GM19372 (cell line): ENCODE results near the gene MAS1L.

ENCODE experiments used
- ATAC-seq: cut with Tn5 transposase; IDR thresholded peaks from one replicate; pipeline ENCODE4 v1.9.1; 2021; ENCODE audit warnings: mild to moderate bottlenecking, low read depth, moderate library complexity; ENCODE audit not compliant: unreplicated experiment

MAS1L gene

DNA sequence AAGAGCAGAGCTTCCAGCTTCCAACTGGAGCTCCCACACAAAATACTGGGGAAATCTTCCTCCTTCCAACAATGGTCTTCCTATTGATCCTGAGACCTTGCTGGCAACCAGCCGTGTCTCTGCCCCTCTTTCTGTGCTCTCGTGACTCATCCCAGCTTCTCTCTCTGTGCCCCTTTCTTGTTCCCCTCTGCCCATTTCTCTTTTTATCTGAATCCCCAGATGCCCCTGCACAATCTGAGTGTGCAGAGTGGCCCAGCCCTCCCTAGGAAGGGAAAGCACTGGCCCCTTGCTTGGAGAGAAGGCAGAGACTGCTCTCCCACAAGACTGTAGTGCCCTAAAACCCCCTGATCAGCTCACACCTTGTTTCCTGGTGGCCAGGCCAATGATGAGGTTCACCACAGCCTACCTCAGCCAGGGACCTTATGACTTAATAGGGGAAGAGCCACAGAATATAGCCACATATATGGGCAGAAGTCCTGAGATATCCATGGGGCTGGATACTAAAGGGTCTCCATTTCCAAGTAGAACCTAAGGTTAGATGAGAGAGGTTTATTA lies 23.1 kb upstream of the MAS1L start:
- no peak for ATAC-seq

GRCh38 chr6:29510202-29510601 lies 22.4 kb upstream of the MAS1L start:
- ATAC-seq, result no peak

DNA sequence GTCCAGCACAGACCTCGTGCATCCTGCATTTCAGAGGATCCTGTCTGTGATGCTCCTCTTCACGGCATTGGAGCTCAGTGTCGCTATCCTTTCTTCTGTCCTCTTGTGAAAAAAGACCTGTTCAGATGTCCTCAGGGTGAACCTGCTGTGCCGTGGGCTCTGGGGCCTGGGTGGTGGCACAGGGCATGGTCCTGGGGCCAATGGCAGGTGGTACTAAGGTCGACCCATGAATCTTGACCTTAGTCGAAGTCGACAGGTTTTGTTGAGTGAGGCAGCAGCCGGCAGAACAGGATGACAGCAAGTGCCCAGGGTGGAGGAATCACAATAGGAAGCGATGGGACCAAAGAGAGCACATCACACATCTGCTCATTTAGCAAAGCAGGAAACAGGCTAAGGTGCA lies 22.0 kb upstream of the MAS1L start:
- ATAC-seq, result no peak

- no peak for ATAC-seq
These were observed 21.5 kb upstream of the MAS1L start for GRCh38 chr6:29509239-29509638.

GRCh38 chr6:29507319-29507718 lies 19.6 kb upstream of the MAS1L start:
- ATAC-seq, result no peak

DNA sequence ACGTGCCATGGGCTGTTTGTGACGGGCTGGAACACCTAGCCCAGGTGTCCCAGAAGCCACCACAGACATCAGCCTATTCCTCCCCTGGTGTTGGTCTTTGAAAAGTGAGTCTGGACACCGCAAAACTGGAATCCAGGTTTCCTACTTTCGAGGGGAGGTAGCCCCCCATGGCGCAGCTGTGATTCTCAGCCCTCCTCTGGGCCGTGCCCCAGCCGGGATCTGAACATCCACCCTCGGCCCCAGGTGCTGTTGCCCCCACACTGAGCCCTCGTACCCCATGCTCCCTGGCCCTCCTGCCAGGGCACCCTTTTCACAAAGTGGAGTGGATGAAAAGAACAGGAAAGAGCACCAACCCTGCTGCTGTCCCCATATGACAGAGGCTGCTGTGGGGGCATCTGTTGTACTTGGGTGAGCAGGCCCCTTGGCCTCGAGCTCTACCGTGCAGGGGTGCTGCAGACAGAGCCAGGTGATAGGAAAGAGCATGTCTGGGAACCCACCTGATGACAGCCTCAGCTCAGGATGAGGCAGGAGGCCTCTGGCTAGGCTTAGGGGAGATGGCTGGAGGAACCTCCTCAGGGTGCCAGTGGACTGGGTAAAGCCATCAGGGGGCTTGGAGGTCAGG lies 18.8 kb upstream of the MAS1L start:
- ATAC-seq, result no peak

DNA sequence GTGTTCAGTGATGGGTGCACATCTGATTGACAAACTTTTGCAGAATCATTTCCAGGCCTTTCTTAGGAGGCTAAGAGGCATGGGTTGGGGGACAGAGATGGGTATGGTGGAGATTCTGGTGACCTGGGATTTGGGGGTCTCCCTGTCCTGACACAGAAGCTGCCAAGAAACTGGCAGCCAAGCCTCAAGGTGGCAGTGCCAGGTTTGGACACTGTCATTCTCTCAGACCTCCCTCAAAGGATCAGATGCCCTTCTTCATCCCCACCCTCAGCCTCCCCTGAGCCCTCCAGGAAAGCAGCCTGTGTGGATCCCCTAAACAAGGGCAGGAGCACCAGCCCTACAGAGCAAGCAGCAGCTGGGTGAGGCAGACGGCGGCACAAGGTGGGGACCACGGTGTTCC lies 18.1 kb upstream of the MAS1L start:
- ATAC-seq, result no peak

- ATAC-seq, result no peak
These were observed 17.2 kb upstream of the MAS1L start for GRCh38 chr6:29504961-29505360.

GRCh38 chr6:29502597-29502996 lies 14.8 kb upstream of the MAS1L start:
- ATAC-seq, result no peak

DNA sequence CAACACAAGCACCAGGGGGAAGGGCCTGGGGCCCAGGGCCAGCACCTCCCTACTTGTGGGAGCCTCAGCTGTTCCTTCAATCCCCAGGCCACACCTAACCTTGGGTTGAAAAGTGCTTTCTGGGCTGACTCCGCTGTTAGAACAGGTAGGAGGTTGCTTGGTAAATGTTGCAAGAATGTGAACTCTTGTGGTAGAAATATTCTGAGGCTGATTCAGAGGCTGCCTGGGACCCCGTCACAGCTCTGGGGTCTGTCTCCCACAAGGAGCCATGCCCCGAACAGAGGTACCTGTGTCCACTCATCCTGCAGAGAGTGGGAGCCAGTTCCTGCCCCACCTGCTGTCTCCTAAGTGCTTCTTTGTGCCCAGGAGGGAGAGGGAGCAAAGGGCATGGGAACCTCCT lies 14.4 kb upstream of the MAS1L start:
- no peak for ATAC-seq

DNA sequence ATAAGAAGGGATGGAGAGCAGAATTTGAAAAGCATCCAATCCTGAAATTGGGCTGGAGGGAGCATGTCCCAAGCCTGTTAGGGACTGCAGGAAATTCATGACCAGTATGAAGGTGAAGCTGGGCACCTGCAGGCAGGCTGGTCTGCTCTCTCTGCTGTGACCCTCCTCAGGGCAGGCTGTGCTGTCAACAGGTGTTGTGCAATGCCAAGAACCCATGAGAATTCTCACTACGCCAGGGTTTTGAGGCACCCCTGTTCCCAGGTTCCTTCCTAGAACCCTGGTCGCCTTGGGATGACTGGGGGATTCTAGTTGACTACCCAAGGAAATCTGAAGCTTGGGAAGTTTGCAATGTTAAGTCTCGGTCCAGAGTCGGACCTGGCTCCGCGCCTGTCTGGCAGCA lies 13.3 kb upstream of the MAS1L start:
- no peak for ATAC-seq

DNA sequence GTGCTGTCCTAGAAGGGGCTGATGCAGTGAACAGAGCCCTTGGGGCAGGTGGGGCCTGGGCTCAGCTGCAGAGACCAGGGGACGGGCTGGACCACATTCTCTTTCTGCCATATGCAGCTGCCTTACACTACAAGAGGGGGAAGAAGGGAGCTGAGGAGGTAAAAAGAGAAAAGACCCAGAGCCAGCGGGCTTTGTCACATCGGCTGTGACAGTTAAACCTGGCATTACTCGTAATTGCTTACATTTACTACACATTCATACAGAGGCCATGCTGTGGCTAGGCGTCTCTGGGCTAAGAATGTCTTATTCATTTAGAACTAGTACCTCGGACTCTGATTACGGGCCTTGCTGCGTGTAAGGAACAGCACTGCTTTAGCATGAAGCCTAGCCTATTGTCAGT lies 12.8 kb upstream of the MAS1L start:
- no peak for ATAC-seq

DNA sequence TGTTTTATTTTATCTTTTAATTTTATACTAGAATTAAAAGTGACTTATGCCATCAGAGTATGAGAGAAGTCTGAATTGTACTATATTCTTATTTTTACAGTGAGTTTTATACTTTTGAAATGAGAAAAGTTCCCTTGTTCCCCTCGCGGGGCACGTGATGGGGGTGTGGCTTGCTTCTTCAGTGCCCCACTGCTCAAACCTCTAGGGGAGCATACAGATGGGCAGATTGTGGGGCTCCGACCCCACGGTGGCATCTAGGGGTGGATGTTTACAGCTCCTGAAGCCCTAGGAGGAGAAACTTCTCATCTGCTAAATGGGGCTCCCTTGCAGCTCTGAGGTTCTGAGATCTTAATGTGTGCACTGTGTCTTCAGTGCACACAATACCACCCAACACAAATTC lies 11.9 kb upstream of the MAS1L start:
- no peak for ATAC-seq

GRCh38 chr6:29496961-29497360 lies 9.2 kb upstream of the MAS1L start:
- no peak for ATAC-seq

GRCh38 chr6:29495571-29495970 lies 7.8 kb upstream of the MAS1L start:
- no peak for ATAC-seq

- no peak for ATAC-seq
These were observed 6.4 kb upstream of the MAS1L start for GRCh38 chr6:29494131-29494530.

DNA sequence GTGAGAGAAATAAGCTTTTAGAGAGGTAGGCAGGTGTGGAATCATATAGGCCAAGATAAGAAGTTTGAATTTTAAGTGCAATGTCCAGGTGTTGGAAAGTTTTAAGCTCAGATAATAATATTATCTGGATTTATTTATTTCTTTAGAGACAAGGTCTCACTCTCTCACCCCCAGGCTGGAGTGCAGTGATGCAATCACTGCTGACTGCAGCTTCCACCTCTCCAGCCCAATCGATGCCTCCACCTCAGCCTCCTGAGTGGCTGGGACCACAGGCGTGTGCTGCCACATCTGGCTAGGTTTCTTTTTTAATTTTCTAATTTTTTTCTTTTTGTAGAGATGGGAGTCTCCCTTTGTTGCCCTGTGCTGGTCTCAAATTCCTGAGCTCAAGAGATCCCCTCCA lies 5.5 kb upstream of the MAS1L start:
- no peak for ATAC-seq

DNA sequence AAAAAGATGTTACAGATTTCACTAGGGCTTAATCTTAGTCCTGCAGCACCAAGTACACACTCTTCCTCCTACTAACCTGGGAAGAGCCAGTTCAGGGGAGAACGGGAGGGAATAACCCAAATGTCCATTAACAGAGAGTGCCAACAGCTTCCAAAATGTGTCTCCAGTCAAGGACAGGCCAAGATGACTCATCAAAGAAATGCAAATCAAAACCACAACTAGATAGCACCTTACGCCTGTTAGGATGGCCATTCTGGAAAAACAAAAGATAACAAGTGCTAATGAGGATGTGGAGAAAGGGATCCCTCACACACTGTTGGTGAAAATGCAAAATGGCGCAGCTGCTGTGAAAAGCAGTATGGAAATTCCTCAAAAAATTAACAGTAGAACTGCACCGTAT lies 3.8 kb upstream of the MAS1L start:
- ATAC-seq, result no peak

- ATAC-seq, result no peak
These were observed 2.8 kb upstream of the MAS1L start for GRCh38 chr6:29490552-29490951.

DNA sequence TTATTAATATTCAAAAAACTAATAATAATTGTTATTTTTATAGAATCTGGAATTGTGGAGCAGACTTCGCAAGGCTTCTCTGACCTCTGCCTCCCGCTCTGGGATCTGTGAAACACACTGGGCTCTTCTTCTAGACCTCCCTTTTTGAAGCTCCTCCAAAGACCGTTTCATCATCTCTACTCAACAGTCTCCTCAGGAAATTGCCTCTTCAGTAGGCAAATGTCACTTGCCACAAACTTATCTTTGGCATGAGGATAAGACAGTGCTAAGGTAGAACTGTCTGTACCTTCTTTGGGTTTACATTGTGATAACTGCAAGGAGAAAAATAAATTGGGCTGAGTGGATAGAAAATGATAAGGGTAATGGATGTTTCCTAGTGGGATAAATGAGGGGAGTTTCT lies 2.3 kb upstream of the MAS1L start:
- no peak for ATAC-seq

DNA sequence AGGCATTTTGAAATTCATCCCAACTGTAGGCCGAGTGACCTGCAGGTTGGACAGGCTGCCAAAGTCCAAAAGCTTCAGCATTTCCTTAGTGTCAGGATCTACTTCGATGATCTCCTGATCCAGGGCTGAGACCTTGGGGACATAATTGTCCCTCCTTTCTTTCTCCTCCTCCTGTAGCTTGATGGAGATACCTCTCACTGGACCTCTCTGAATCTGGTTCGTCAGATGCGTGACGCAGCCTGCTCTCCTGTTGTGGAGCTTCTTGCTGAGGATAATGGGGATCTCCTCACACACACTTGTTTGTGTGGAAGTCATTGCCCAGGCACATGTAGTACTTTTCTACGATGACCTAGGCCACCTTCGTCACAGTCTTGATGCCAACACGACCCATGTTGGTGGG lies 1.5 kb upstream of the MAS1L start:
- ATAC-seq, result no peak

DNA sequence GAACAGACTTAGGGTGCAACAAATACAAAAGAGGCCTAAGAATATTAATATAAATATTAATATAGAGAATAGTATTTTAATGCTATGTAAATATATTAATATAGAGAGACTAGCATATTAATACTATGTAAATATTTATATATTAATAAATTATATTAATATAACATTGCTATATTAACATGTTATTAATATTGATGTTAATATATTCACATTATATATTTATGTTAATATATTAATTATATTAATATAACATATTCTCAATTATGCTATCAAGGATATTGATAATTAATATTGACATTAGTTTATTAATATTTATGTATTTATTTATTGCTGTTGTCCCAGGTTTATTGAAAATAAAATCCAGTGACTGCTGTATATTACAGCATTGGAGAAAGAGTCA lies 1.1 kb upstream of the MAS1L start:
- ATAC-seq, result no peak

GRCh38 chr6:29487131-29487530 lies 625 bp downstream of the MAS1L start:
- ATAC-seq, result no peak
